HG03520 (cell line): Measurements from ENCODE around the gene GFRA1.
"Not testable (repeated sequence)": the region's sequence is repeated elsewhere in the genome, so short reads cannot be mapped to it uniquely, and the experiment has no call there.

Source experiments
- ATAC-seq: cut with Tn5 transposase; IDR thresholded peaks from one replicate; pipeline ENCODE4 v1.9.1; 2021; ENCODE audit warnings: mild to moderate bottlenecking, moderate library complexity; ENCODE audit not compliant: unreplicated experiment

GFRA1 gene

DNA sequence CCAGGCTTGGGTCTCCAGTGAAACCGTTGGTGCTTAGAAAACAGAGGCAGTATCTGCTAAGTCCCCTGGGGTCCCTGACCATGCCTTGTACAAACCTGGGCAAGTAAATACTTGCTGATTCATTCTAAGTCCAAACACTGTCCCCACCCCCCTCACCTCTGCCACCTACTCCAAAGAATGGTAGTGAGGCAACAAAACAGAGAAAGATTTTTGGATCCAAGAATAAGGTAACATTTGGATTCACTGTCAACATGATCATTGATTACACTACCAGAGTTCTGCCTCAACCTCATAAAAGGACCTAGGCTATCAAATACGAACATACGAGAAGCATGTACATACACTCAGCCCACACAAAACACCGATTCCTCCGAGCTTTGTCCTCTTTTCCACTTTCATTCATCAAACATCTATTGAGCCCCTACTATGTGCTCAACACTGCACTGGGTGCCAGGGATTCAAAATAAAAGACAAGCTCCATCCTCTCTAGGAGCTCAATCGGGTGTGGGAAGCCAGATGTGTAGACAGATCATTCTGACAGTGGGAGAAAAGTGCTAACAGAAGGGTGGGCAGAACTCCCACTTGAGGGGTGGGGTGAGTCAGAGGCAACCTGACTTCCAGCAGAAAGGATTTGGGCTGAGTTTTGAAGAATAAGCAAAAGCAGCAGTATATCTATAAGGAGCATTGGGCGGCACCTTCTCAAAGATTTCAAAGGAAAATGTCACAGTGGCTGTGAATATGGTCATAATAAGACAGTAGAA, 71.2 kb downstream of the GFRA1 start:
- ATAC-seq, result no peak

DNA sequence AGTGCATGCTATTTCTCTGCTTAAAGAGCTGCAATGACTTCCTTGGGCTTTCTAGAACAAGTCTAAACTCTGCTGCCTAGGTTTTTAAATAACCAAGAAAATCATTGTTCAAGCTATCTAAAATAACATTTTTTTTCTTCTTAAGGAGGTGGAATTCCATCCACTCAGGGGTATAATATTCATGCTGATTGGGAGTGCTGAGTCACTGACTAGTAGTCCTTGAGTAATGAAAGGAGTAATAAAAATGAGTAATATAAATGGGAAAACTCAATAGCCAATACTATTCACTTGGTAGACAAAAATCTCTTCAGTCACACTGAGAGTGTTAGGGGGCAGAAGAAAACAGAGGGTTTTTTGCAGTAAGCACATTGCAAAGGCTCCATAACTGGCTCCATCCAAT, 72.0 kb downstream of the GFRA1 start:
- no peak for ATAC-seq

DNA sequence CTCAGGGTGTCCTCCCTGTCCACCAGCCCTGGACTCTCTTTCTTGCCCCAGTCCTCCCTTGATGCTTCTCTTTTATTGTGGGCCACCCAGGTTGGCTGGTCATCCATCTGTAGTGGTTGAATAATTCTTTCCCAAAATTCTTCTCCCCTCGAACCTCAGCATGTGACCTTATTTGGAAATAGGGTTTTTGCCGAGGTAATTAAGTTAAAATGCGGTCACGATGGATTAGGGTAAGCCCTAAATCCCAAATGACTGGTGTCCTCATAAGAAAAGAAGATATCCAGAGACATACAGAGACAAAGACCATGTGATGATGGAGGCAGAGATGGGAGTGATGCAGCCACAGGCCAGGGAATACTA, 74.3 kb downstream of the GFRA1 start:
- ATAC-seq, result no peak

DNA sequence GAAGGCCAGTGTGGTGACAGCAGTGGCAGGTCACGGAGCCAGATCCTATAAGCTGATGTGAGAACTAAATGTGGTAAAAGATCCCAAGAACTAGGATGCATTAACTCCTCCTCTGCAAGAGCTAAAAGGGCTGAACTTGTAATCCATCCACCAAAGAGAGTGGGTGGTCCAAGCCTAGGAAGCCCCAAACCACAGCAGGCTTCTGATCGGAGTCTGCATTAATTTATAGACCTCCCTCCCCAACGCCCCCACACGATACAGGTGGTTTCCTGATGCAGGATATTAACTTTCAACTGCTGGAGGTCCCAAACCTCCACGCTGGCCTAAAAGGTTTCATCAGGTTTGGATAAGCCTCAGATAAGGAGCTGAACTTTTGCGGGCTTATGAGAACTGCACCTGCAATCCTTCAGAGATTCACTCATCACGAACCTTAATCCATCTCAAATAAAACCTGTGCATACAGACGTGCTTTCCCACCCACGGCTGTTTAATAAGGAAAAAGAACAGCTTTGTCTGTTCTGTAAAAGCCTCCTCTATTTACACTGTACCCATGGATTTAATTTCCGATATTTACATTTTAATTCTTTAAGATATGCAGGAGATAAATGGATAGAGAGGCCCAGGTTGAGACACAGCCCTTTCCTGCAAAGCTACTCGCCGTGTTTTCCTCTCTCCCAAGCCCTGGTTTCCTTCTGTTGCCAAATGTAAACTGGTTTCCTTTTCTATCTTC, 74.9 kb downstream of the GFRA1 start:
- ATAC-seq, result no peak

DNA sequence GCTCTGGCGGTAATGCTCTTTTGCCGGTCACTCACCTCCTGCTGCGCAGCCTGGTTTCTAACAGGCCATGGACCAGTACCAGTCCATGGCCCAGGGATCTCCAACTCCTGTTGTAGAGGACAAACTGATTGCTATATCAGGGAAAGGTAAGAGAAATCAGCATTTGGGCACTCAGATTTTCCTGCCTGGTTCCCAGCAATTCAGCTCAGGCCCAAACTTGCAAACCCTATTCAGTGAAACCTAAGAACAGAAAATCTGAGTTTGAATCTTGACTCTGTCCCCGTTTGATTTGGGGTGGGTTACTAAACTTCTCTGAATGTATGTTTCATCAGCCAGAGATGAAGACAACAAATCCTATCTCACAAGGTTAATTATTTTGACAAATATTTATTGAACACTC, 77.4 kb downstream of the GFRA1 start:
- no peak for ATAC-seq

DNA sequence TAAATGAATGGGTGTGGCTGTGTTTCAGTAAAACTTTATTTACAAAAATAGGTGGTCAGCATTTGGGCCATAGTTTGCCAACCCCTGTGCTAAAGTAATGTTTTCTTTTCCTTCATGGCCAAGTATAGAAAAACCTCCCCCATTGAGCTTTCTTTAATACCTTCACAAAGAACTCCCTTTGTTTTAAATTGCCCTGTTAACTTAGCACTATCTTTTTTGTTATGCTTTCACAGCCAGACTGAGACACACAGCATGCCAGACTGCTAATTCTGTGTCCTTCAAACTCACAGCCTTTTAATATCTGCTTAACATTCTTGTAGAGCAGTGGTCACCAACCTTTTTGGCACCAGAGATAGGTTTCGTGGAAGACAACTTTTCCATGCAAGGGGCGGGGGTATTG, 78.0 kb downstream of the GFRA1 start:
- ATAC-seq, result no peak

DNA sequence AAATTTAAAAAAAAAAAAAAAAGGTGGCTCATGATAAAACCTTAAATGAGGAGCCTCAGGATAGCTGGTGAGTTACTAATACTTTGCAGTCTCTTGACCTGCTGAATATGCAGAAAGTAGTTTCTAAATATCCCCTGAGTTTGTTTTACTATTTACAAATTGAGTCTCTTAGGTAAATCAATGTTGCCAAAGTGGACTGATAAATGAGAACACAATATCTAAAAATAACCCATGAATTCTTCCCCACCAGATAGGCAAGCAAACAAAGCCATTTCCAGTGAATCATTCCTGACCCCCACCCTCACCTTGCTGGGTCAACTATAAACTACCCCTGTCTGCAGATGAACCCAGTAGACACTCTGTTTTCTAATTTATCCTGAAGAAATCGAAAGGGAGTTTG, 78.9 kb downstream of the GFRA1 start:
- no peak for ATAC-seq

DNA sequence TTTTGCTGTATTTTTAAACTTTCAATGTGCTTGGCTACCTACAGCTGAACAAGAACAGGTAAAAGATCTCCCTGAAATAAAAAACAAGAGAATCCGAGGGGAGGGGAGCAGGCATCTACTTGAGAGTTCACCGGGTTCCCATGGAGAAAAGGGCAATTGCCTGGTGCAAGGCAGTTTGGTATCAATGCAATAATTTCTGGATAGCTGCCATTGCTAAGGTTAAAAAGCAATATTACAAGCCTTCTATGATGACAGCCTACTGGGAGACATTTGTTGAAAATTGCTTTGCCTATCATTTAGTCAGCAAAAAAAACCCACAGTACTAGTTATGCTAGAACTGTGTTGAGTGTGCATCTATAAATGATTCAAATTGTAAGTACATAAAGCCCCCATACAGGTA, 82.1 kb downstream of the GFRA1 start:
- ATAC-seq, result no peak

DNA sequence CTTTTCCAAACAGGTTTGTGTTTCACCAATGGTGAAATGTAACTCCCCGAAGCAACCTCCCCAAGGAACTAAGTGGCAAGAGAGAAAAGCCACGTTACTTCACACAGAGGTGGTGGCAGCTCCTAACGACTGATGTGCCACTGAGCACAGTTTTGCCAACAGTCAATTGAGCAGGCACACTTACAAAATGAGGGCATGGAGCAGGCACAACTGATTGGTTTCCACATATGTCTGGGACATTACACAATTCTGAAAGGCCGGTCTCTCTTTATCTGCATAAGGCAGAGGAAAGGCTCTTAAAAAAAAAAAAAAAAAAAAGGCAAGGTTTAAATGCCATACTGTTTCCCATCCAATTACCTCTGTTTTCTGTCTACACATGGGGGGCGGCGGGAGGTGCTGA, 86.7 kb downstream of the GFRA1 start:
- ATAC-seq, result no peak

DNA sequence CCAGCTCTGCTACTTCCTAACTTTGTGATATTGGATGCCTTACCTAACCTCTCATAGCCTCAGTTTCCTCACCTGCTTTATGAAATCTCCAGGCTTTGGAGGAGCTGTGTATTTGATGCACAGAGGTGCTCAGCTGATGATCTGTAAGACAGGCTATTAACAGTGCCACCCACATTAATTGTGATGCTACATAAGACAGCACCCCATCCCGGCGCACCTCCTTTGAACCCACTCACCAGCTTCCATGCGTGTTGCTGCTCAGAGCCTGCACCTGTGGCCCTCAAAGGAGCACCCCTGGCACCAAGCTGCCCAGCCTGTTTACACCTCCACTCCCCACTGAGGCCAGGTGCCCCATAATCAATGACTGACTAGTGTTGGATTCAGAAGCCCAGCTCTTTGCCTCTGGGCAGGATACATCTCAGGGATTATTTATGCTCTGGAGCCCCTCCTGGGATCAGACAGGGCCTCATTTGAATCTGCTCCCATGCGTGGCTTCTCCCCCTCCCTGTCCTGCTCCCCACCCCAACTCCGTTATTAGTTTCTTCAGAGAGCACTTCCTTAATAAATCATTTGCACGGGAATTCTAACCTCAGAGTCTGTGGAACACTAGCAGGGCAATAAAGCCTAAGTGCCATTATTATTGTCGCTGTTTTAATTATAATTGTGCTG, 87.7 kb downstream of the GFRA1 start:
- no peak for ATAC-seq

DNA sequence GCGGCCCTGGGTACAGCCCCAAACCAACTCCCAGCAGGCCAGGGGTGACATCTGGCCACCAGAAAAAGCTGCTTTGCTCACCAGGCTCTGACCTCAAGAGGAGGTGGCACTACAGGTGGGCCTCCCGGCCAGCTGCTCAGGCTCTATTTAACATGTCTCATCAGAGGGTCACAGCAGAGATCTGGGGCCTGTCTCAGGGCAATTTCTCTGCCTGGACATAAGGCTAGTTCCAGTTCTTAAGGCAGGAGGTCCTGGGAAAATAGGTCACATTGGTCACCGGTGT, 88.6 kb downstream of the GFRA1 start:
- ATAC-seq, result no peak

DNA sequence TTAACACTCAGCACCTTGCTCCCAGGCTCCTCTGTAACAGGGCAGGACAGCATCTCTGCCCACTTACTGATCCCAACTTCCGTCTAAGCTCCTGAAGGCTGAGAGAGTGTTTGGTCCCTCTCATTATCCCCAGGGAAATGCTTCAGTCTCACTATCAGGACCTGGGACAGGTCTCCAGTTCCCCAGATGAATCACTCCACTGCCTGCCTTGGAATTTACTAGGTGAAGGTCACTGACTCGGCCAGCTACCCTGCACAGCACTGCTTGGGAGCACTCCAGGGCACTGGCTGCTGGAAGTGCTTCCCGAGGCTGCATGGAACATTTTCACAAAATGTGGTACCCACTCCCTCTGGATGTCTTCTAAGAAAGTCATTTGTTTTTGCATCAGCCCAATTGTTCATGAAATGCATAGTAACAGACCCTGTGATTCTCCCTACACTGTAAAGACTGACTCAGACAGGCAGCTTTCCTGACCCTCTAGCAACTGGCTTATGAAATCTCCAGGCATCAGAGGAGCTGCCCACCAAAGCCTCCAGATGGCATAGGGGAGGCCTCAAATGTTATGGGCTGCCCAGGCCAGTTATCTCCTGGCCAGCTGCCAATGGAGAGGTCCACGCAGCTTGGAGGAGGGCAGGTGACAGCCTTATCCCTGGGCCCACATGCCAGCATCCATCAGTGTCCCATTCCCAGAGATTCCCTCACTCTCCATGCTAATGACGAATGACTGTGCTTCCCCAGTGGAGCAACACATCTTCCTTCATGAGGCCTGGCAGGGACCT, 89.1 kb downstream of the GFRA1 start:
- no peak for ATAC-seq

DNA sequence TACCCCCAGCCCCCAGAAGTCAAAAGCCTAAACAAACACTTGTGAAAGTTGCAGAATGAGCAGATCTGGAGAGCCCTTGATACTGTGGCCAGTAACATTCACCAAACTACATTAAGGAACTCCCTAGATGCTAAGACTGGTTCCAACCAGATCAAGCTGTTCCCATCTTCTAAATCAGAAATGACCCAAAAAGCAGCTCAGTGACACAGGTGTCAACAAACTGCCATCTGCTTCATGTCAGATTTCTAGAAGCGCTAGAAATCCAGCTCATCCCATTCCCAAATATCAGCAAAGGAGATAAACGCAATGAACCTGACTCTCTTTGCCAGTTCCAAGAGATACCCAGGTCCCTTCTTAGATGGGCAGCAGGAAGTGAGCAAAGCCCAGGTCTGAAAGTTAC, 90.6 kb downstream of the GFRA1 start:
- ATAC-seq, result no peak

DNA sequence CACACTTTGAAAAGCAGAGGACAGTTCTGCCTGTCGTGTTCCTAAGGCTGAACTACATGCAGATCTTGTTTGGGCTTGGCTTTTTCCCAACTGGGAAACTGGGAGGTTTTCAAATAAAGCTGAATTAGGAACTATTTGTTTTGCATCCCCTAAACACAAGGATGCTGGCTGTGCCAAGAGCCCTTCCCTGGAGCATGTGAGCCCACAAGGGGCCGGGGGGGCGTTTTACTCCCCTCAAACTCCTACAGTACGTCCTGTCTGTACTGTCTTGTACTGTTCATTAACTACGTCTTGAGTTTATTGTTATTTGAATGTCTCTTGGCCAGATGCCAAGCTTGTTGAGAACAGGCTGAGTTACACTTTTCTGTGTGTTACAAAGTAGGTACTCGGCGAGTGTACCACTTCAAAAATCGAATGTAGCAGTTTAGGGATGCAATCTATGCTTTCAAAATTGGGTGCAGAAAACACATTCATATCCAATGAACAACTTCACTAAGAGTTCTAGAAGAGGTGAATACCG, 94.9 kb downstream of the GFRA1 start:
- no peak for ATAC-seq

DNA sequence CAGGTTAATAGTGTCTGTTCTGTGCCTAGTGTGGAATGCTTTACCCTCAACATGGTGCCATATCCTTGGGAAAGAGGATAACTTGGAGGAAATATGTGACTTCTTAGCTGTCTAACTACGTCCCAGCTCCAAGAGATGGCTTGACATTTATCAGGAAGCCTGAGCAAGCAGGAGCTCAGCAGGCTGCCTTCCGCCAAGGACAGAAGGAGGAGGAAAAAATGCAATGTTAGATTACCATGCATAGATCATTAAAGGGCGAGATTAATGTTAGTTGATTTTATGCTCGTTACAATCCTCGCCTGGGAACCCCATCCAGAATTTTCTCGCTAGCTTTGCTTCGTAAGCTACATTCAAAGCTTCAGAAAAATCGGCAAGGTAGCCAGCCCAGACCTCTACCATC, 97.8 kb downstream of the GFRA1 start:
- ATAC-seq, result no peak

DNA sequence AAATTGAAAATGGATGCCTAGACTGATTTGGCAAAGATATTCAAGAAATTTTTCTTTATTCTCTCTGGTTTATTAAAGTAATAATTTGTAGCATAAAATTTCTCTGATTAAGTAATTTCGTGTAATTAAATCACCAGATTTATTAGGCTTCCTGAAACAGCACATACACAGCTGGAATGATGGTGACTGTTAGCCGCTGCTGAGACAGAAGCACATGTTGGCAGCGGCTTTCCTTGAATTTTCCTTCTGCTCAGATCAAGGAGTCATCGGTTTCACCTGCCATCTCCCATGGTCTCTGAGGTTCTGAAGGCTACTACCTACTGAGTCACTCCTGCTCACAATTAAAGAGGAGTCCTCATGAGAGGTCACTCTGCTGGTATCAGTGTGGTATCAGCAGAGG, 101.5 kb downstream of the GFRA1 start:
- ATAC-seq, result no peak

DNA sequence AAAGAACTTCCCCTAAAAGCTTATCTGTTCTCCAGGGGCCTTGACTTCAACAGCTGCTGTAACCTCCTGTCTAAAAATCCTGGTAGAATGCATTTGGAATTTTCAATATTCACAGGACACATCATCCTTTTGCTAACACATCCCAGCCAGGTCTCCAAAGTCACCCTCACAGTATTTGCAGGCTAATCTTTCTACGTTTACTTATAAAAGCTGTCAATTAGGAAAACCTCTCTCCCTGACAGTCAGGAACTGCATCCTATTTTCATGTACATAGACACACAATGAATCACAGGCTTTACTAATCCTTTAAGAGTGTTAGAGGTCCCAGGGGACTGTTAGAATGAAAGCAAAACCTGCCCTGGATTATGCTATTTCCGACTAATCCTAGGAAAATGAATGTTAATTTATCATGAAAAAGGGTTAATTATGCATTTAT, 102.2 kb downstream of the GFRA1 start:
- no peak for ATAC-seq

DNA sequence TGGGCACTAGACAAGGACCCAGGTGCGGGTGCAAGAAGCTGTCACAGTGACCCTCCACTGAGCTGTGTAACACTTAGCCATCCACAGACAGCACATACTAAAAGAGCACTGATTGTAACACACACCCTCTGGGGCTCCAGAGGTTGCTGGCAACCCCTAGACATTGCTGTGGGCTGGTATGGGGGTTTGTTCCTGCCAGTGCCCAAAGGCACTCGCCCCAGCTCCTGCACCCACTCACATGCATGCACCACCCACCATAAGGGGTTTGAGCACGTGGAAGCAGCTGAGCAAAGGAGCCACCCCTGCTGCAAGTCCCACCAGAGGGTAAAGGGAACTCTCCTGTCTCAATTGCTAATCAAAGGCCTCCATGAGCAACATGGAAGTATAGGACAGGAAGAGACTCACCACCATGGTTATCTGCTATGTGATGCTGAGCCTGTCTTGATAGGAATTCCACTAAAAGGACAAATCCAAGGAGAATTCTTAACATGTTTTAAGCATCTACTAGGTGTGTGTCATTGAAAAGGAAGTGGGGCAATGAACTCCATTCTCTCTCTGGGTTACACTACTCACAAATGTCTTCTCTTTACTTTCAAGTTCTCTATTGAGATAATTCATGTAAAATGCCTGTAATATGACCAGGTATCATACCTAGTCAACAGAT, 103.1 kb downstream of the GFRA1 start:
- no peak for ATAC-seq

DNA sequence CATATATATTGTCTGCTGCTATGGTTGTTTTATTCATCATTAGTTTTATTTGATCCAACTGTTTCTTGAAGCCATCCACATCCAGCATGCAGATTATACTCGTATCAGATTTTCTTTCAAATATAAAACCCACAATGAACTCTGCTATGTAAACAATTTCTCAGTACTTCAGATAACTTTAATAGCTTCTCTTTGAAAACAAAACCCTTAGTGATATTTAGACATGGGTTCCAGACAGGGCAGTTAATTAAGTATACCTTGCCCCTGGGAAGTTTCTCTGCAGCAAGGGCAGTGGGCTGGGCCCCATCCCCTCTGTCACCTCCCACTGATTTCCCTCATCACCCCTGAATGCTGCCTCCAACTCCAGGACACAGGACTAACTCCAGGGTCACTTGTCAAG, 104.3 kb downstream of the GFRA1 start:
- no peak for ATAC-seq

DNA sequence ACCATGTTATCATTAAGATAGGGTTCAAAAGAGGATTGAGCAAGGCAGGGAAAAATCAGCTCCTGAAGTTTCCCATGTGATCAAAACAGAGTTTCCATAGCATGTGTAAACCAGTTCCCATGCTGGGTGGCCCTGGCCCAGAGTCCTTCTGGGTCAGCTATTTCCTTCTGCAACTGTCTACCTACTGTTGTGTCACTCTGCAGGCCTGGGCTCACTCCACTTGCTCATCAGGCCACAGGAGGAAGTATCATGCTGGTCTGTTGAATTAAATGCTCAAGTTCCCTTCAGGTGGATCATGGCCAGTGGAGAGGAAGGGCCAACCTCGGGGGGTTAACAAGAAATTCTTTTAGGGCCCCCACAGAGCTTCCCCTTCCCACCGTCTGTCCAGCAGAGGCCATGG, 104.7 kb downstream of the GFRA1 start:
- ATAC-seq, result no peak

DNA sequence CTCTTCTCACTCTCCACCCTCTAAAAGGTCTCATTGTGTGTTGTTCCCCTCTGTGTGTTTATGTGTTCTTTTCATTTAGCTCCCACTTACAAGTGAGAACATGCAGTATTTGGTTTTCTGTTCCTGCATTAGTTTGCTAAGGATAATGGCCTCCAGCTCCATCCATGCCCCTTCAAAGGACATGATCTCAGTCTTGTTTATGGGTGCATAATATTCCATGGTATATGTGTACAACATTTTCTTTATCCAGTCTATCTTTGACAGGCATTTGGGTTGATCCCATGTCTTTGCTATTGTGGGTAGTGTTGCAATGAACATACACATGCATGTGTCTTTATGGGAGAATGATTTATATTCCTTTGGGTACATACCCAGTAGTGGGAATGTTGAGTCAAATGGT, 107.1 kb downstream of the GFRA1 start:
- ATAC-seq, result not testable (repeated sequence)
